ENCODE data around the gene GJA5.

DNA sequence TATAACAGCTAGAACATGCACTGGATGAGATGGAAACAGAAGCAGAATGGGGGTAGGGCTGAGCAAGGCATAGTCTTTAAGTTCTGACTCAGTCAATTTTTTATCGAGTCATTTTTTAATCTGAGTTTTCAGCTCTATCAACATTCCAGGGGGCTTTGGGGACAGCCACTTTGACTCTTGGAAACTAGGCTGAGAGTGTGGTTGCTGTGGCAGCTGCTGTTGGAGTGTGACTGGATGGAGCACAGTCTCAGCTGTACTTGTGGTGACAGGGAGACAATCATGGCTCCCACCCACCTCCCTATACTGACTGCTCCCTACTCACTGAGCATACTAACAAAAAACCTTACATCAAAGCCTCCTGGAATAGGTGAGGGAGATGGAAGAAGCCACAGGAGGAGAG, 25.0 kb downstream of the GJA5 start:
- TF ChIP-seq, protein P1, sequence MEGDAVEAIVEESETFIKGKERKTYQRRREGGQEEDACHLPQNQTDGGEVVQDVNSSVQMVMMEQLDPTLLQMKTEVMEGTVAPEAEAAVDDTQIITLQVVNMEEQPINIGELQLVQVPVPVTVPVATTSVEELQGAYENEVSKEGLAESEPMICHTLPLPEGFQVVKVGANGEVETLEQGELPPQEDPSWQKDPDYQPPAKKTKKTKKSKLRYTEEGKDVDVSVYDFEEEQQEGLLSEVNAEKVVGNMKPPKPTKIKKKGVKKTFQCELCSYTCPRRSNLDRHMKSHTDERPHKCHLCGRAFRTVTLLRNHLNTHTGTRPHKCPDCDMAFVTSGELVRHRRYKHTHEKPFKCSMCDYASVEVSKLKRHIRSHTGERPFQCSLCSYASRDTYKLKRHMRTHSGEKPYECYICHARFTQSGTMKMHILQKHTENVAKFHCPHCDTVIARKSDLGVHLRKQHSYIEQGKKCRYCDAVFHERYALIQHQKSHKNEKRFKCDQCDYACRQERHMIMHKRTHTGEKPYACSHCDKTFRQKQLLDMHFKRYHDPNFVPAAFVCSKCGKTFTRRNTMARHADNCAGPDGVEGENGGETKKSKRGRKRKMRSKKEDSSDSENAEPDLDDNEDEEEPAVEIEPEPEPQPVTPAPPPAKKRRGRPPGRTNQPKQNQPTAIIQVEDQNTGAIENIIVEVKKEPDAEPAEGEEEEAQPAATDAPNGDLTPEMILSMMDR (IDR thresholded peaks at IDR 0.05), result no peak
- TF ChIP-seq POLR2A (IDR thresholded peaks at IDR 0.05) (no peak), EP300 (IDR thresholded peaks at IDR 0.05) (no peak)
